NCI-H128 (cell line): ENCODE results near the gene DERA.

Experiments used
- DNase-seq: peaks from one replicate; lab custom pipeline; 2025; ENCODE audit not compliant: unreplicated experiment; lab: John Stamatoyannopoulos, UW

Gene DERA

DNA sequence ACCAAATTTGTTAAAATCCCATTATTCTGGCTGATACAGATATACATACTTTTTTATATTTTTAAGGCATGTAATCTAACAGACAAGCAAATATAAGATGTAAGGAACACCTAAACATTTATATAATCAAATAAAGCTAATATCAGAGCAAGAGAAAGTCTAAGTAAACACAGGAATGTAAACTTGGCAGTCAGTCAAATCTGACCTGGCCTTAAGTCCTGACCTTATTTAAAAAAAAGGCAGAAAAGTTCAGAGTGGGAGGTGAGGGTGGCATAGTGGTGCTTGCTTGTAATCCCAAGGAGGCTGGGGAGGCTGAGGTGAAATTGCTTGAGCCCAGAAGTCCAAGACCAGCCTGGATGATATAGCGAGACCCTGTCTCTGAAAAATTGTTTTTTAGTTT is 152.6 kb downstream of the DERA start:
- DNase-seq = no peak

DNA sequence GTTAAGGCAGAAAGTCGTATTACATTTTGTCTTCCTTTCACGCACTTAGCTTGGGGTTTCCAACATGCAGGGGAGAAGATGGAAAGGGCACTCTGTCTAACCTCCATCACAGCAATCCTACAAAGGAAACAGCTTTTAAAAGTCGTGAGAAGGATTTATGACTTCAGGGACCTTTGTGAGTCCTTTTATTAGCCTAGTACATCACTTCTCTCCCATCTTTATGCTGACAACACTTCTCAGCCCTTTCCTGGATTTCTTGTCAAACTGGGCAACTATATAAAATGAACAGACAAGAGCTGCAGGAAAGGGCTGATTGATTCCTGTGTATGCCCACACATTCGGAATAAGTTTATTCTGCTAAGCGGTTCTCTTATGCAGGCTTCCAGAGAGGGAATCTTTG is 159.0 kb downstream of the DERA start:
- no peak for DNase-seq

DNA sequence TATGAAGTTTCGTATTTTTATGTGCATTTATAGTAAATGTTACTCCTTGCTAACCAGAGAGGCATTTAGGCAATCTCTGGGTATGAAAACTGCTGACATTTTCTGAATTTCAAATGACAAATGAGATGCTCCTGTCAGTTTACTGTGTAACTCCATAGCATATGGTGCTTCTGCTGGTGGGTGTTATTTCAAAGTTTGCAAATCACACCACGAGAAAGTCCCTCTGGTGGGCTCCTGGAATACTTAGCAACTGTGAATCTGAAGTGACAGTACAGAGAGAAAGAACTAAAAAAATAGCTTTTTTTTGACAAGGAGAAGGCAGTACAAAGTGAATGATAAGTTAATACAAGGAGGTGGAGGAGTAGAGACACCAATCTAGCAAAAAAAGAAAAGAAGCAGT is 161.5 kb downstream of the DERA start:
- DNase-seq = no peak

- no peak for DNase-seq
Observed at GRCh38 chr12:16074894-16075293, 163.8 kb downstream of the DERA start.

- DNase-seq = no peak
Observed at GRCh38 chr12:16075887-16076286, 164.8 kb downstream of the DERA start.

GRCh38 chr12:16076557-16076956 is 165.4 kb downstream of the DERA start:
- DNase-seq = peak; percentile 25

DNA sequence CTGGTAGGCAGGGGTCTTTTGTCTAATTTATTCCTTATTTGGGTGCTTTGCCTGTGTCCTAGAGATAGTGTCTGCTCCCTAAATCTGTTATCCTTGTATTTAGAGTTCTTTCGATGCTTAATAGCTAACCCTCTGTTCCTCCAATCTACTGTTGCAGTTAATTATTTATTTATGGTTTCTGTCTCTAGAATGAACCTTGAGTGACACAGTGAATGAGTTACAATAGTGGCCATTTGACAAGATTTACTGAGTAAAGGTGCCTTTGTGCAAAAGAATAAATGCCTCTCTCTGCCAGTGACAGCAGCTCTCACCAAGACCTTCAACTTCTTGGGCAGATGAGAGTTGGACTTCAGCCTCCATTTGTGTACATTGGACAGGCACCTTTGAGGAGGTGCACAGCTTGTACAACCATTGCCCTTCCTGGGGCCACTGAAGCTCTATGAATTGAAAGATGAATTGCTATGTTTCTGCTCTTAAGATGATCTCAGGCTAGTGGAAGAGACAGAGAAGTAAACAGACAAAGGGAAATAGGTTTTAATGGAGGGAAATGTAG is 165.9 kb downstream of the DERA start:
- no peak for DNase-seq

- no peak for DNase-seq
Observed at GRCh38 chr12:16086462-16086861, 175.3 kb downstream of the DERA start.

DNA sequence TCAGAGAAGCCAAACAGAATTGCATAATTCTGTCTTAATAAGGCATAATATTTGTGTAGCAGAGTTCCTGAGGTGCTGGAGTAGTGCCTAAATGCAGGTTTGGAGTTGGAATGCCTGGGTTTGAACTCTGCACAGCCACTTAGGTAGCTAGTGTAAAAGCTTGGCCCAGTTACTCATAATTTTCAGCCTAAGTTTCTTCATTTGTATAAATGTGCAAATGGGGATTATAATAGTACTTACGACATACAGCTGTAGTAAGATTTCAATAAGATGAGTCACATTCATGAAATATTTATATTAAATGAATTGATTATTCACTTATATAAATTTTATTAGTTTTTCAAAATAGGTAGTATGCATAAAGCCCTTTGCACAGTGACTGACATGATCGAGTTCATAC is 175.8 kb downstream of the DERA start:
- no peak for DNase-seq
